ENCODE measurements around the gene CBR4.
"Not testable (repeated sequence)": the region's sequence is repeated elsewhere in the genome, so short reads cannot be mapped to it uniquely, and the experiment has no call there.

DNA sequence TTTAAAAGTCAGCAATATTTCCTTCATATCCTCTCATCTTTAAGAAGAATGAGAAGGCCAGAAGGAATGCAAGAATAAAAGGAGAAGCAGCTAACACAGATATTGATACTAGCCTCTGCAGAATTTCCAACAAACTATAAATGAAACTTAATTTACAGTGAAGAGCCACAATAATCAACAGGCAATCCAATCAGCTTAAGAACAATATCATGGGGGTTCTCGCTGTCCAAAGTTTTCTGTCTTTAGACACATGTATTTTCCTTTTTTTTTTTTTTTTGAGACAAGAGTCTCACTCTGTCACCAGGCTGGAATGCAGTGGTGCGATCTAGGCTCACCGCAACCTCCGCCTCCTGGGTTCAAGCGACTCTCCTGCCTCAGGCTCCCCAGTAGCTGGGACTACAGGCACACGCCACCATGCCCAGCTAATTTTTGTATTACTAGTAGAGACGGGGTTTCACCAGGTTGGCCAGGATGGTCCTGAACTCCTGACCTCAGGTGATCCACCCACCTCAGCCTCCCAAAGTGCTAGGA, 17.0 kb downstream of the CBR4 start:
- TF ChIP-seq, protein P1, sequence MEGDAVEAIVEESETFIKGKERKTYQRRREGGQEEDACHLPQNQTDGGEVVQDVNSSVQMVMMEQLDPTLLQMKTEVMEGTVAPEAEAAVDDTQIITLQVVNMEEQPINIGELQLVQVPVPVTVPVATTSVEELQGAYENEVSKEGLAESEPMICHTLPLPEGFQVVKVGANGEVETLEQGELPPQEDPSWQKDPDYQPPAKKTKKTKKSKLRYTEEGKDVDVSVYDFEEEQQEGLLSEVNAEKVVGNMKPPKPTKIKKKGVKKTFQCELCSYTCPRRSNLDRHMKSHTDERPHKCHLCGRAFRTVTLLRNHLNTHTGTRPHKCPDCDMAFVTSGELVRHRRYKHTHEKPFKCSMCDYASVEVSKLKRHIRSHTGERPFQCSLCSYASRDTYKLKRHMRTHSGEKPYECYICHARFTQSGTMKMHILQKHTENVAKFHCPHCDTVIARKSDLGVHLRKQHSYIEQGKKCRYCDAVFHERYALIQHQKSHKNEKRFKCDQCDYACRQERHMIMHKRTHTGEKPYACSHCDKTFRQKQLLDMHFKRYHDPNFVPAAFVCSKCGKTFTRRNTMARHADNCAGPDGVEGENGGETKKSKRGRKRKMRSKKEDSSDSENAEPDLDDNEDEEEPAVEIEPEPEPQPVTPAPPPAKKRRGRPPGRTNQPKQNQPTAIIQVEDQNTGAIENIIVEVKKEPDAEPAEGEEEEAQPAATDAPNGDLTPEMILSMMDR (IDR thresholded peaks at IDR 0.05 in 8 of 11, conservative IDR thresholded peaks at IDR 0.05 in 3 of 11), result not testable (repeated sequence)
- TF ChIP-seq POLR2AphosphoS5, POLR2A (IDR thresholded peaks at IDR 0.05): not testable (repeated sequence)

Measured in spleen (tissue), 7 donors.